GM21717 (cell line): ENCODE data around the gene TRABD2B.

Source experiments
- ATAC-seq: cut with Tn5 transposase; IDR thresholded peaks from one replicate; pipeline ENCODE4 v1.9.1; 2021; ENCODE audit warnings: mild to moderate bottlenecking, moderate library complexity; ENCODE audit not compliant: unreplicated experiment

TRABD2B gene

GRCh38 chr1:47837056-47837830 is 159.9 kb downstream of the TRABD2B start:
- ATAC-seq: no peak

- ATAC-seq: no peak
Measured at GRCh38 chr1:47835409-47835808, 161.8 kb downstream of the TRABD2B start.

GRCh38 chr1:47834326-47834725 is 162.9 kb downstream of the TRABD2B start:
- no peak for ATAC-seq

DNA sequence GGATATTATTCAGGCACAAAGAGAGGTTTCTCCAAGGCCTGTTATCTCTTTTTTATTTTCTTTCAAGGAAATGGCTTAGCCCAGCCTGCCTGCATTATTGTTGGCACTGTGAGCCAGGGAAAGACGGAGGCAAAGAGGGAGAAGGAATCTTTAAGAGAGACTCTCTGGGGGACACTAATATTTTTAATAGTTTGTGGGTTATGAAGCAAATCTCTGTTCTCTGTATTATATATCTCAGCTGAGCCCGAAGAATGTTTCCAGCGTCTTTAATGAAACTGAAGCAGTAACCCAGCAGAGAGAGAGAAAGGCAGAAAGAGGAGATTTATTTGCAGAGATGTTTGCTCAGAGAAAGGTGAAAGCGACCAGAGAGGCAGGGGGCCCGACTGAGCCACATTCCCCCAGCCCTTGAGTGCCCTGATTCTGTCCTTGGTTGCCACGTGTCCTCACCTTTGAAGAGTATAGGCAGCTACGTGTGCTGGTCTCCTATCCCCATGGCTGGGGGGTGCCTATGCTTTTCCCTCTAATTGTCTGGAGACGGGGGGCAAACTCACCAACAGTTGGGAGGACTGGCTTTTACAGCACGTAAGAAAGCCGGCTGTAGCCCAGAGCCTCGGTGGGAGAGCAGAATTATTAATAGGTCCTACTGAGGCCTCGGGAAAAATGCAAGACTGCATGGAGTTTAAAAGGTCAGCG is 166.4 kb downstream of the TRABD2B start:
- ATAC-seq: no peak

- no peak for ATAC-seq
Measured at GRCh38 chr1:47830021-47830420, 167.2 kb downstream of the TRABD2B start.

- ATAC-seq: no peak
Measured at GRCh38 chr1:47828978-47829377, 168.2 kb downstream of the TRABD2B start.

DNA sequence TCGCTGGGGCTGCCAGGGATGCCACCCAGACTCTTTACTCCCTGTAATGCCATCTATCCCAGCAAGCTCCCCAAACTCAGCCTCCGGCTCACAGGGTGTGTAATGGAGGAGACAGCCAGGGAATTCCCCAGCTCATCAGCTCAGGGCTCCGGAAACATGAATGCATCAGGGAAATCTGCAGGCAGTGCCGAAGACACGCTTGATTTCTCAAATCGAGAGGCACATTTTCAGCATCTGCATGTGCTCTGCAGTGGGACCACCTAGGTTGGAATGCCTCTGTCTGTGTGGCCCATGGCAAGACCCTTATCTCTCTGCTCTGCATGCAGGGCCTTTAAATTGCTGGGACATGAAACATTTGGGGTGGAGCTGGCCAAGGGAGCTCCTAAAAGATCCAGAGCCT is 170.1 kb downstream of the TRABD2B start:
- no peak for ATAC-seq

DNA sequence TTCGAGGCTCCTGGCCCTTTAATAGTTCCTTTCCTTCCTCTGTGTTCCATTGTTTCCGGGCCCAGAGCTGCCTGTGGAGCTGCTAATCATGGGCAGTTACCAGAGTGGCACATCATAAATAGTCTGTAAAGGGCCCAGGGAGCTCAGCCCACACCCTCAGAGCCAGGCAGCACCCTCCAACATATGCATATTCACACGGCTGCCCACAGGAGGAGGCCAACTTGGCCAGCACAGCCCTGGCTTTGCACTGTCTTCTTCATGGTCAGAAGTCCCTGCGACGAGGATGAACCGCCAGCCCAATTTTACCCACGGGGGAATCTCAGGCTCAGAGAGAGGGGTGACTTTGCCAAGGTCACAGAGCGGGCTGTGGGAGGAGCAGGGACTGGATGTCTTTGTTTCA is 172.5 kb downstream of the TRABD2B start:
- ATAC-seq: no peak

DNA sequence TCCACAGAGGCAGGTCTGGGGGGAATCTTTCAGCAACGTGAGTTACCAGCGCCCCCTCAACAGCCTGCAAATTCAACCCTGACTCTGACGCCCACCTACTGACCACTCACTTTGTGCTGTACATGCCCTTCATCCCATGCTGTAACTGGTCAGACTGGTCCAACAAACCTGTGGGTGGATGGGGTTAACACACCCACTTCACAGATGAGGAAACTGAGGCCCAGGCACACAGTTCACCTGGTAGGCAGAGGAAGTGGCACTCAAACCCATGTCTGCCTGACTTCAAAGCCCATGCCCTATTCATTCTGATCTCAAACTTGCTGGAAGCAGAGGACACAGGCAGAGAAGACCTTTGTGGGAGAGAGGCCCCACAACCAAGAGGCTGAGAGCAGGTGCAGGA is 172.9 kb downstream of the TRABD2B start:
- ATAC-seq: no peak

DNA sequence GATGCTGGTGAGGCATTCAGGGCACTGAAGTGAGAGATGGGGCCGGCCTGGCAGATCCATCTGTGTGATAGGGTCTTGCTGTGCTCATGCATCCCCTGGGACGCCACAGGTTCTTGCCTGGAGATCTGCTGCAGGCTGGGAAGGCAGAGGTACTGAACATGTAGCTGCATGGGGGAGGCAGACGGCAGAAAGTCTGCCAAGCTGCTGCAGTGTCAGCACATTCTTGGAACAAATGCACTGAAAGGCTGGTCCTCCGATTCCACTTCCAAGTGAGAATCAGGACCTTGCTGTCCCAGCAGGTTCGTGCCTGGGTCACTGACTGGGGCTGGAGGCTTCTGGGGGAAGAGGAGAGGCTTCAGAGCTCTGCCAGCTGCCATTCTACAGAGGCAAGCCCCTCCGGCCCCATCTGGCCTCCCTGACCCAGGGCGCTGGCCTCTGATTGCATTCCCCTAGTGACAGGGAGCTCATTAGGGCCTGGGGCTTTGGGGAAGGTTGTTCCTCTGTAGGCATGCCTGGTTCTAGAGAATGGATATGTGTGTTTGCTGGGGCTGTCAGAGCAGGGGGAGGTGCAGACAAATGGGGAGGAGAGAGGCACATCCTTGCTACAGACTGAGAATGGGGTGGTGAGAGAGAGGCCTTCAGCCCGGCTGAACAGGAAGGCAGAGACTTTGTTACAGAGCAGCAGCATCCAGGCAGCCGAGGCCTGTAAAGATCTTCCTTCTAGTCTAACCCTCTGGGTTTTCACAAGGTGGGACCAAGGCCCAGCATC is 174.0 kb downstream of the TRABD2B start:
- no peak for ATAC-seq

GRCh38 chr1:47821760-47822159 is 175.4 kb downstream of the TRABD2B start:
- ATAC-seq: no peak

DNA sequence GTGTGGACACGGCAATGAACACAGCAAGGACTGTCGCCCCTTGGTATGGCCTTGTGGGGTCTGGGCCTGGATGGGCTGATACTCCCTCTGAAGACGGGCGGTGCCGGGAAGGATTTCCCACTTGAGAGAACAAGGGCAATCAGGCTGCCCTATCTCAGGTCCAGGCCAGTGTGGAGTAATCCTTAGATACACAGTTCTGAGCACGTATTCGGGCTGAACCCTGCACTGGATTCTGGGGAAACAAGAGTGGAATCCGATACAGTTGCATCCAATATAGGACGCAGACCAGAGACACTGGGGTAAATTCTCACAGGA is 177.7 kb downstream of the TRABD2B start:
- ATAC-seq: no peak

- no peak for ATAC-seq
Measured at GRCh38 chr1:47818682-47819573, 178.3 kb downstream of the TRABD2B start.

DNA sequence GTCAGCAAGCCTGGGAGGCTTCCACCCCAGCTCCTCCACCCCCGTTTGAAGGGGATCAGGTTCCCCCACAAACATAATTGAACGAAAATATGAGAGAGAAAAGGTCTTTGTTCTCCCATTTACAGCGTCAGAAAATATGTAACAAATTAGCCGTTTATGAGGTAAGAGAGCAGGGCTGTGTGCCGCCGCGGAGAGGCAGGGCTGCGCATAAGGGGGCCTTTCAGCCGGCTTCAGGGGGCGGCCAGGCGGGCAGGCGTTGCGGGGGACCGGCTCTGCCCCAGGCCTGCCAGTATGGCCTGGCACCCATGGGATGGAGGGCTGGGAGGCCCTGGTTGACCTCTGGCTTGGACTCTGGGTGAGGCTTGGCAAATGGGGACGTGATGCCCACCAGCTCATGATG is 179.3 kb downstream of the TRABD2B start:
- ATAC-seq: no peak

DNA sequence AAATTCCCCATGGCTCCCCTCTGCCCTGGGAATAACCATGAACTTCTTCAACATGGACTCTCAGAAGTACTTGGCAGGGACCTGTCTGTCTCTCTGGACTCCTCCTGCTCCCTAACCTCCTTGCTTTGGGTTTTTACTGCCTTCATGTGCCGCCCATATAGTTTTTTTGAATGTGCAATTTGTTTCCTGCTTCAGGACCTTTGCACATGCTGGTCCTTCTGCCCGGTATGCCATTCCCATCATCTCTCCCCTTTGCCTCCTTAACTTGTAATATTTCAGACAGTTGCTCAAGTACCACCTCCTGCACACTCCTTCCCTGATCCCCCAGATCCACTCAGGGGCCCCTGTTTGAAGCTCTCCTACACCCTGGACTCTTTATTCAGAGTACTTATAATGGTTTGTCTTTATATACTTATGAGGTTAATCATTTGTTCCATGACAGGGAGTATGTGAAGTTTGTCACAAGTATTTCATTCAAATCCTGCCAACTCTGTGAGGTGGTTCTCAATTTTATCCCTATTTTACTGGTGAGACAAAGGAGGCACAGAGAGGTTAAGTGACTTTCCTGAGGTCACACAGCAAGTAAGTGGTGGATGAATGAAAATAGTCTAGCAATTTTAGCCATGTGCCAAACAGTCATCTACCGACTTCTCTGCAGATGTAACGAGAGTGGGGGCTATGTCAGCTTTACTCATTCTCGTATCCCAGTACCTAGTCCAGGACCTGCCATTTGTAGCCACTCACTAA is 180.7 kb downstream of the TRABD2B start:
- ATAC-seq: no peak

- ATAC-seq: no peak
Measured at GRCh38 chr1:47814612-47815395, 182.4 kb downstream of the TRABD2B start.

GRCh38 chr1:47813970-47814369 is 183.2 kb downstream of the TRABD2B start:
- ATAC-seq: no peak

DNA sequence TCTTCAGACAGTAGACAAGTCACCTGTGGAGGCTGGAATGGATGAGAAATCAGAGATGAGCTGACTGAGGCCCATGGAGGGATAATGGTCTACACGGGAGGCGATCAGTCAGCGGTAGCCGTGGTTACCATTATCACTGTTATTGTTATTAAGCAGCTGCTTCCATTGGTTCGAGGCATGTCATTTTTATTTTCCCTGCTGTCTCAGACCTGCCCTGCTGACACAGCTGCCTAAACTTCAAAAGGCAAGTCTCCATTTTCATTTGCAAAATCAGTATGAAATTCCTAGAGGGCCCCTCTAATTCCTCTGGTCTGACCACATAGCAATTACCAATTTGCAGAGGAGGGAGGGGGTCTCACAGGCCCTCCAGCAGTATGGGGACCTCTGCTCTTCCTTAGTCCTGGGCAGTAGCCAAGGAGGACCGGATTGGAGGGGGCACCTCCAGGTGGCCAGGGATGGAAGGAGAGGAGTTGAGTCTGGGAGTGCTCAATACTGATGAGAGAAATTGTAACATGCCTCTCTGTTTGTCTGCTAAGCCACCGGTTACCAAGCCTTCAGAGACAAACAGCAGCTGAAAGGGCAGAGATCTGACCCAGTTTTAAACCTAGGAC is 184.2 kb downstream of the TRABD2B start:
- no peak for ATAC-seq
